Tibial artery (tissue), 4 donors: ENCODE results near the gene HHLA2.

Source experiments
- DNase-seq, 2 donors: peaks; one replicate each; pipeline ENCODE4 v3.0.0-alpha.2; 2019
- H3K27ac ChIP-seq, 2 donors: fragments of 200-600 bp; sonication (generic) in 1 of 2; 1 replicate in 1 of 2; 2 replicates in 1 of 2; pipeline ENCODE4 v1.5.1; 2018 to 2019; ENCODE audit warnings: mild to moderate bottlenecking in 1 of 2
- H3K27me3 ChIP-seq, 2 donors: fragments of 200-600 bp; sonication (generic) in 1 of 2; one replicate each; pipeline versions ENCODE4 v1.5.1 to v1.6.0; 2016 to 2019
- H3K36me3 ChIP-seq, 3 donors: fragments of 200-600 bp; sonication (generic) in 2 of 3; one replicate each; pipeline ENCODE4 v1.5.1; 2016 to 2019; ENCODE audit warnings: mild to moderate bottlenecking in 2 of 3
- H3K4me1 ChIP-seq, 4 donors: fragments of 200-600 bp; sonication (generic) in 2 of 4; 1 replicate in 3 of 4; 2 replicates in 1 of 4; pipeline ENCODE4 v1.5.1; 2016 to 2019
- H3K4me3 ChIP-seq, 2 donors: fragments of 200-600 bp; sonication (generic) in 1 of 2; 1 replicate in 1 of 2; 2 replicates in 1 of 2; pipeline ENCODE4 v1.5.1; 2018 to 2019; ENCODE audit warnings: mild to moderate bottlenecking in 2 of 2
- H3K9me3 ChIP-seq, 3 donors: fragments of 200-600 bp; sonication (generic) in 1 of 3; one replicate each; pipeline ENCODE4 v1.5.1; 2016 to 2019
- CTCF ChIP-seq, 2 experiments: fragments of 200-600 bp in 1 of 2; fragments of 450-650 bp in 1 of 2; IDR thresholded peaks; one replicate each; pipeline ENCODE4 v1.5.1; 2017 to 2019; ENCODE audit warnings: antibody characterized with exemption in 2 of 2, mild to moderate bottlenecking in 1 of 2, moderate library complexity in 1 of 2
- intact Hi-C: fragments of 100-400 bp; cut with DNase I; formaldehyde crosslinking; loops from one replicate; pipeline ENCODE4 v1.15.0; 2023; ENCODE audit warnings: low total_unique reads

Gene HHLA2

DNA sequence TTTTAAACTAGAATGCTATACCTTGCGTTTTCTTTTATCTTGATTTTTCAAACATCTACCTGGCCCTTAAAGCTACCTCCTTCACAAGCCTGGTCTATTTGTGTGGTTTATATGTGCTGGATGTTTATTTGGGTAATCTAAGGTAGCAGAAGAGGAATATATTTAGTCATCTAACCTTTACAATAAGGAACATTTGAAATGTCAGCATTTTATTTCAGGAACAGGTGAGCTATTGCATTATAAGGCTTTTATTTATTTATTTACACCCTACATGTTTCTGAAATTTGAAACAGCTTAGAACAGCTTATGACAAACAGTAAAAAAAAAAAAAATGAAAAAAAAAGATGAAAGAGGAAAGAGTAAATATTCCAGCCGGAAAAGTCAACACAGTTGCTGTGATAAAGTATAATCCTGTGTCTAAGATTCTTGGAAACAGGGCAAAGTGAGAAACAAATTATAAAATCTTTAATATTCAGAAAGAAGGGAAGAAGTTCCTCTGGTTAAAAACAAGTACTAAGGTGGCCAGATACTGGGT, 19.5 kb downstream of the HHLA2 start:
- no peak for TF ChIP-seq CTCF (IDR thresholded peaks at IDR 0.05)
- no peaks in the 10 kb centered on the region for H3K27me3 ChIP-seq
- H3K9me3 ChIP-seq = no peaks in the 10 kb centered on the region
- H3K36me3 ChIP-seq = no peaks in the 10 kb centered on the region
- no peak for DNase-seq
- H3K27ac ChIP-seq = no peak overlapping the region
- intact Hi-C loops = no loop called here
- H3K4me3 ChIP-seq = no peak overlapping the region
- no peaks in the 10 kb centered on the region for H3K4me1 ChIP-seq

GRCh38 chr3:108319428-108320082, 23.2 kb downstream of the HHLA2 start:
- no peaks in the 10 kb centered on the region for H3K4me1 ChIP-seq
- no peaks in the 10 kb centered on the region for H3K9me3 ChIP-seq
- no peak for TF ChIP-seq CTCF (IDR thresholded peaks at IDR 0.05)
- H3K4me3 ChIP-seq = no peak overlapping the region
- no peak overlapping the region for H3K27ac ChIP-seq
- no peak for DNase-seq
- intact Hi-C loops = no loop called here
- no peaks in the 10 kb centered on the region for H3K36me3 ChIP-seq
- no peaks in the 10 kb centered on the region for H3K27me3 ChIP-seq

GRCh38 chr3:108320746-108321350, 24.5 kb downstream of the HHLA2 start:
- H3K27me3 ChIP-seq = no peaks in the 10 kb centered on the region

GRCh38 chr3:108322352-108322751, 26.0 kb downstream of the HHLA2 start:
- Histone ChIP-seq H3K4me3 (no peak overlapping the region), H3K27me3 (no peaks in the 10 kb centered on the region), H3K4me1 (no peaks in the 10 kb centered on the region), H3K9me3 (peaks cover 0 to 8% (median 0%) of the 10 kb centered on the region in 3 donors), H3K27ac (no peak overlapping the region), H3K36me3 (no peaks in the 10 kb centered on the region)
- no peak for DNase-seq
- no peak for TF ChIP-seq CTCF (IDR thresholded peaks at IDR 0.05)
- intact Hi-C loops = no loop called here

More at GRCh38 chr3:108320746-108321350, 24.5 kb downstream of the HHLA2 start:
- intact Hi-C loops = no loop called here
- Histone ChIP-seq H3K36me3 (no peaks in the 10 kb centered on the region), H3K4me1 (no peaks in the 10 kb centered on the region), H3K27ac (no peak overlapping the region), H3K4me3 (no peak overlapping the region), H3K9me3 (no peaks in the 10 kb centered on the region)
- TF ChIP-seq CTCF (IDR thresholded peaks at IDR 0.05) = no peak
- no peak for DNase-seq

GRCh38 chr3:108324177-108324576, 27.8 kb downstream of the HHLA2 start:
- DNase-seq = no peak
- Histone ChIP-seq H3K4me3 (no peak overlapping the region), H3K36me3 (no peaks in the 10 kb centered on the region), H3K27me3 (no peaks in the 10 kb centered on the region), H3K27ac (no peak overlapping the region), H3K4me1 (peaks cover 0 to 4% (median under 1%) of the 10 kb centered on the region in 4 donors), H3K9me3 (peaks cover 0 to 8% (median 0%) of the 10 kb centered on the region in 3 donors)
- TF ChIP-seq CTCF (IDR thresholded peaks at IDR 0.05) = no peak
- intact Hi-C loops = no loop called here
